GM19239 (cell line): ENCODE data around the gene SLC22A7.

Source experiments
- DNase-seq: peaks from one replicate; pipeline ENCODE4 v3.0.0; 2011; ENCODE audit warnings: low spot score; ENCODE audit not compliant: insufficient read length
- FAIRE-seq: peaks from 2 replicates; lab custom pipeline; 2011; peaks lifted over from hg19 to GRCh38; lab: Jason Lieb, UNC

SLC22A7 gene

DNA sequence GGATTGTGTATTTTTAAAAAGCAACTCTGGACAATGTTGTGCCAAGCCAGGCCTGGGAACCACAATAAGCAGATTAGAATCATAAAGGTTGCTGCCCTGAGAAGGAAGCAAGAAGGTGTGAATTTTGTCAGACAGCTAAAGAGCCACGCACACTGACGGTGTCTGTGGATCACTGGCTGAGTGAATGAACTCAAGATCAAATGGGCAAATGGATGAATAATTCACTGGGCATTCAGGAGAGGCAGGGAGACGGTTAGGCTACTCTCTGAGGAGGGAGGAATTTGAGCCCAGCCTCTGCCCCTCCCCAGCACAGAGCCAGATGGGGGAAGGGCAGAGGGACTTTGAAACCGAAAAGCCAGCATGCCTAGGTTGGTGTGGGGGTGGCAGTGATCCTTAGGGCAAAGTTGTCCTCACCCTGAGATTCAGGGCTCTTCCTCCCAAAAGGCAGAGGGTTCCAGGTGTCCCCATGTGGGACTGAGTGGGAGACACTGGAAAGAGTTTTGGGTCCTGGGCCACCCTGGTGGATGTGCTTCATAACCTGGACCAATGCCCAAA is 19.5 kb upstream of the SLC22A7 start:
- DNase-seq, result no peak
- no peak for FAIRE-seq

DNA sequence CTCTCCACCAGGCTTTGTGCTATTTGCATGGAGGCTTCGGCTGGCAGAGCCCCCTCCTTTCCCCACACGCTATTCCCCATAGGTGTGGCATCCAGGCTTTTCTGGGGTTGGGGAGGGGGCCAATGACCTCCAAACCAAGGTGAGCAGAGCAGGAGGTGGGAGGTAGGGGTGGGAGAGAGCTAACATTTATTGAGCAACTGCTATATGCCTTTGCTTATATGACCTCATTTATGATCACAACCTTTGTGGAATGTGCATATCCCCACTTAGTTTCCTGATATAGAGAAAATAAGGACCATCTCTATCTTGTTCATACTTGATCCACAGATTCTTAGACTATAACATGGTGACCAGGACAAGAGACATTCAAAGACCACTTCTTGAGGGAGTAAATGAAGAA is 17.8 kb upstream of the SLC22A7 start:
- DNase-seq, result no peak
- no peak for FAIRE-seq

DNA sequence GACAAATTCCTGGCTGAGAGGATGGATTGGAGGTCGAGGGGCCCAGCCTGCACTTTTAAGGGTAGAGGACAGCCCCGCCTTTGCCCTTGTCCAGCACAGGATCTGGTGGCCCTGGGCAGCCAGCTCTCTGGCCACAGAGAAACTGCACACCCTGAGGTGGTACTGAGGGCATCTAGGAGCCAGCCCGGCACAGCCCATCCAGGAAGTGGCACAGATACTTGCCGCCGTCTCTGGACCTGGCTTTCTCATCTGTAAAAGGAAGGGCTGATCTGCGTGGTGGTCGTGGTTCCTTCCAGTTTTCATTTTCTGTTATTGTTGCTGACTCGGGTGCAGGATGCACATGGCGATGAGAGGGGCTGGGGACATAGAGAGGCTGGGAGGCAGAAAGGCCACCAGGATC is 16.0 kb upstream of the SLC22A7 start:
- FAIRE-seq, result no peak

DNA sequence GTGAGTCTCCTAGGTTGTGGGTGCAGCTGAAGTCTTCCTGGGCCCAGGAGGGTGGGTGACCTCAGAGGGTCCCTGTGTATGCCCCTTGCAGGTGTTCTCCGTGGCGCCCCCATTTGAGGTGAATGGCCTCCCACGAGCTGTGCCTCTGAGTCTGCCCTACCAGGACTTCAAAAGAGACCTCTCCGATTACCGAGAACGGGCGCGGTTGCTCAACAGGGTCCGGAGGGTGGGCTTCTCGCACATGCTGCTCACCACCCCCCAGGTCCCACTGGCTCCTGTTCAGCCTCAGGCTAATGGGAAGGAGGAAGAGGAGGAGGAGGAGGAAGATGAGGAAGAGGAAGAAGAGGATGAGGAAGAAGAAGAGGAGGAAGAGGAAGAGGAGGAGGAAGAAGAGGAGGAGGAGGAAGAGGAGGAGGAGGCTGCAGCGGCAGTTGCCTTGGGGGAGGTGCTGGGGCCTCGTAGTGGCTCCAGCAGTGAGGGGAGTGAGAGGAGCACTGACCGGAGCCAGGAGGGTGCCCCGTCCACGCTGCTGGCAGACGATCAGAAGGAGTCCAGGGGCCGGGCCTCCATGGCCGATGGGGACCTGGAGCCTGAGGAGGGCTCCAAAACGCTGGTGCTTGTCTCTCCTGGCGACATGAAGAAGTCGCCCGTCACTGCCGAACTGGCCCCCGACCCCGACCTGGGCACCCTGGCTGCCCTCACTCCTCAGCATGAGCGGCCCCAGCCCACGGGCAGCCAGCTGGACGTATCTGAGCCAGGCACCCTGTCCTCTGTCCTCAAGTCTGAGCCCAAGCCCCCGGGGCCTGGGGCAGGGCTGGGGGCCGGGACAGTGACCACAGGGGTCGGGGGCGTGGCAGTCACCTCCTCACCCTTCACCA is 15.2 kb upstream of the SLC22A7 start:
- FAIRE-seq (no peak), DNase-seq (no peak)

More for the DNA sequence above, 16.0 kb upstream of the SLC22A7 start:
- DNase-seq, result no peak

DNA sequence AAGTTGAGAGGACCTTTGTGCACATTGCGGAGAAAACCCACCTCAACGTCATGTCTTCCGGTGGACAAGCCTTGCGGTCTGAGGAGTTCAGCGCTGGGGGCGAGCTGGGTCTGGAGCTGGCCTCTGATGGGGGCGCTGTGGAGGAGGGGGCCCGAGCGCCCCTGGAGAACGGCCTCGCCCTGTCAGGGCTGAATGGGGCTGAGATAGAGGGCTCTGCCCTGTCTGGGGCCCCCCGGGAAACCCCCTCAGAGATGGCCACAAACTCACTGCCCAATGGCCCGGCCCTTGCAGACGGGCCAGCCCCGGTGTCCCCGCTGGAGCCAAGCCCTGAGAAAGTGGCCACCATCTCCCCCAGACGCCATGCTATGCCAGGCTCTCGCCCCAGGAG is 14.6 kb upstream of the SLC22A7 start:
- DNase-seq, result no peak
- no peak for FAIRE-seq

DNA sequence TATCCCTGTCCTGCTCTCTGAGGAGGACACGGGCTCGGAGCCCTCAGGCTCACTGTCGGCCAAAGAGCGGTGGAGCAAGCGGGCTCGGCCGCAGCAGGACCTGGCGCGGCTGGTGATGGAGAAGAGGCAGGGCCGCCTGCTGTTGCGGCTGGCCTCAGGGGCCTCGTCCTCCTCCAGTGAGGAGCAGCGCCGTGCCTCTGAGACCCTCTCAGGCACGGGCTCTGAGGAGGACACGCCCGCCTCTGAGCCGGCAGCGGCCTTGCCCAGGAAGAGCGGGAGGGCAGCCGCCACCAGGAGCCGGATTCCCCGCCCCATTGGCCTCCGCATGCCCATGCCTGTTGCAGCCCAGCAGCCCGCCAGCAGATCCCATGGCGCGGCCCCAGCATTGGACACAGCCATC is 14.2 kb upstream of the SLC22A7 start:
- no peak for DNase-seq
- FAIRE-seq, result no peak

DNA sequence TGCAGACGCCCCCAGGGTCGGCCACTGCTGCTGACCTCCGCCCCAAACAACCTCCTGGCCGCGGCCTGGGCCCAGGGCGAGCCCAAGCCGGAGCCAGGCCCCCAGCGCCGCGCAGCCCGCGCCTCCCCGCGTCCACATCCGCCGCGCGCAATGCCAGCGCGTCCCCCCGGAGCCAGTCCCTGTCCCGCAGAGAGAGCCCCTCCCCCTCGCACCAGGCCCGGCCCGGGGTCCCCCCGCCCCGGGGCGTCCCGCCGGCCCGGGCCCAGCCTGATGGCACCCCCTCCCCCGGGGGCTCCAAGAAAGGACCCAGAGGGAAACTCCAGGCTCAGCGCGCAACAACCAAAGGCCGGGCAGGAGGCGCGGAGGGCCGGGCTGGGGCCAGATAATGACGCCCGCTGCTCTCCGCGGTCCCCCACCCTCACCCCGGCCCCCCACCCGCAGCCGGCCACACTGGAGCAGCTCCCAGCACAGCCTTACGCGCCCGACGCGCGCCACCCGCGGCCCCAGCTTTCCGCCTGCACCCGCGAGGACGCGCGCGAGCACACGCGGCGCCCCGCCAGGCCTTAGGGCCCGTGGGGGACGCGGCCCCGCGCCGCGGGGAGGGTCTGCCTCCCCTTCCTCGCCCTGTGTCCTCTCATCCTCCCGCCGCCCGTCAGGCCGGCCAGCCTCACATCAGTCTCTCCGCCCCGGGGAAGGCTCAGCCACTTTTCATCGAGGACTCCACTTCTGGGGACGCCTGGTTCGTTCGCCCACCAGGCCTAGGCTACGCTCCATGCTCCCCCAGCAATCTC is 12.9 kb upstream of the SLC22A7 start:
- DNase-seq, result no peak
- FAIRE-seq, result no peak

DNA sequence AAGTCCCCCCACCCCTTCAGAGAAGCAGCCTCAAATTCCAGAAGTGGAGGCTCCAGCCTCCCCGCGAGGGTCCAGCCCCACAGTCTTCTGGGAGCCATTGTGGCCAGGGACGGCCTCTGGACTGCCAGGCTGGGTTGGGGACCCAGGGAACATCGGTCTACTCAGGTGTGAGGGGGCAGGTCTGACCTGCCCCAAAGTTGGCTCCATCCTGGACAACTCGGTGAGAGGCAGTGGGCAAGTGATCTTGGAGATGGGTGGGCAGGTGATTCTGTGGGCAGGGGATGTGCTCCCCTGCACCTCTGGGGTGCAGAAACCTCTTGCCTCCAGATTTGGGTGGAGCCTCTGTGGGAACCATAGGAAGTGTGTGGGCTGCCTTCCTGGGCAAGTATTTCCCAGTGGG is 12.2 kb upstream of the SLC22A7 start:
- FAIRE-seq, result no peak
- DNase-seq, result no peak

DNA sequence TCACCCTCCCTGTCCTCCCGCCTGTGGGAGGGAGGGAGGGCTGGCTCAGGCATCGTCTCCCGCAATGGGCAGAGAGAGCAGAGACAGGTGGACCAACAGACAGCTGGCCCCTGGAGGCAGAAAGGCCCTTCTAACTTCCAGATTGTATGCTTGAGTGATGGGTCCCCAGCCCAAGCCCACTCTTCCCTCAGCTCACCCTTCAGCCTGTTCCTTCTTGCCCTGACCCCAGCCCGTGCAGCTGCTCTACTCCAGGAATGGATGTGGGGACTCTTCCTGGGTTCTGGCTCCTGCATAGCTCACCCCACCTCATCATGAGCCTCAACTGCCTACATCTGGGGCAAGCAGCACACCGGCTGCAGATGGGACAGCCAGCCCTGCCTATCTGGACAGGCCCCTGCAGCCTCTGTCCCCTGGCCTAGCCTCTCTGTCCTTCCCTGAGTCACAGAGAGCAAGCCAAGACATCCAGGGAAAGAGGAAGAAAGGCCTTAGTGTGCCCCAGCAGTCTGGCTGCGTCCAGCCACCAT is 11.5 kb upstream of the SLC22A7 start:
- no peak for DNase-seq
- FAIRE-seq, result no peak

DNA sequence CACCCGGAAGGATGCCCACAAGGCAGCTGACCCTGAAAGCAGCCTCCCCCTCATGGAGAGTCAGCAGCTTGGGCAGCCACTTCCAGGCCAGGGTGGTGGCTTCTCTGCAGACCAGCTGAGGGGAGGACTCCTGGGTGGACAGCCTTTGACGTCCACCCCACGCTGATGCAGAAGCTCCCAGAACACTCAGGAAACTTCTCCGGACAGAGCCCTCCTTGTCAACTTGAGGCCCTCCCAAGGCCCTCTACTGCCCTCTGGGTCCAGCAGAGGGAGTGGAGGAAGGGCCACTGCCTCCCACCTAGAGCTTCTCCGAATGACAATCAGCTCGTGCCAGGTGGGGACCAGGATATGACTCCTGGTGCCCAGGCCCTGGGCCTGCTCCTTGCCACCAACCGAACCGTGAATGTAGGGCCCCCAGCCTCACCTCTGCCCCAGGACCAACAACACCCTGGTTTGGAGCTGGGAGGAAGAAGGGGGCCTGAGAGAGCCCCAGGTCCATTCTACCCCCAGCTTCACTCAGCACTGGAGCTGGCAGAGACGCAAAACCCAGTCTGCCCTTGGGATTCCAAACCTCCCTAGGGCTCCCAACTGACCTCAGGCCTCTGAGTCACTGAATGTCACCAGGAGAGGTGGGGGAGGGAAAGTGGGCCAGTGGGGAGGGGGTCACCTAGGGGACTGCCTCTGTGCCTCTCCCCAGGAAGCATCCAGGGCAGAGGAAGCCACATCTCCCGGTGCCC is 10.9 kb upstream of the SLC22A7 start:
- DNase-seq (no peak), FAIRE-seq (no peak)

DNA sequence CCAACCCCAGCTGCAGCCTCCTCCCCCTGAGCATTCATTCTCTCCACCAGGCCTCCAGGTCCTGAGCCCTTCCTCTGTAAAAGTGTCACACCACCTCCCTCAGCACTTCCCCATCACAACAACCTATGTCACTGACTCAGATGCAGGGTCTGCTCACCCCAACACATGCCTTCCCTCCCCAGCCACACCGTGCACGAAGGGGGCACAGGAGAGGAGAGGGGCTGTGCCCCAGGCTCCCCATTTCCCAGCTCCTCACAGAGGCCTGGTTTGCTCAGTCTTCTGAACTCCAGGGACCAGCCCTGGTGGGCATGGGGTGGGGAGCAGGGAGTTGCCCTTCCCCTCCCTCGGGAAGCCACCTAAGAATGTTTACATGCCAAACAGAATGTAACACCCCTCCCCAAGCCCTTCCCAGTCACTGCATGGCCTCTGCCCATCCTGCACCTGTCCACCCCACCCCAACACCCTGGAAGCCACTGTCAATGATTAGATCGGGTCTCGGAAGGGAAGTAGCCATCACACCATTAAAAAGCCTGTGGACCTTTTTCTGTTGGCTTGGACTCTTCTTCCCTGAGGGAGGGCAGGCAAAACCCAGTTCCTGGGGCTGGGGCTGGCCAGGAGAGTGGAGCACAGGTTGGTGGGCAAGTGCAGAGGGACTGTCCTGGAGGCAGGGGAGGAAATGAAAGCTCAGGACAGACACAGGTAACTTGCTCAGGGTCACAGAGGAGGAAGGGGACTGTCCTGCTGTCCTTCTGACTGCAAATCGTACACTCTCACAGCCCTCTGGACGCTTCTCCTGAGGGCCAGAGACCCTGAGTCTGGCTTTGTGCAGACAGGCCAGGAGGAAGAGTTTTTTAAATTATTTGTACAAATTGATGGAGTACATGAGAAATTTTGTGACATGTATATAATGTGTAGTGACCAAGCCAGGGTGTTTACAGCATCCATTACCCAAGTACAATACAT is 10.1 kb upstream of the SLC22A7 start:
- FAIRE-seq, result no peak
- no peak for DNase-seq

DNA sequence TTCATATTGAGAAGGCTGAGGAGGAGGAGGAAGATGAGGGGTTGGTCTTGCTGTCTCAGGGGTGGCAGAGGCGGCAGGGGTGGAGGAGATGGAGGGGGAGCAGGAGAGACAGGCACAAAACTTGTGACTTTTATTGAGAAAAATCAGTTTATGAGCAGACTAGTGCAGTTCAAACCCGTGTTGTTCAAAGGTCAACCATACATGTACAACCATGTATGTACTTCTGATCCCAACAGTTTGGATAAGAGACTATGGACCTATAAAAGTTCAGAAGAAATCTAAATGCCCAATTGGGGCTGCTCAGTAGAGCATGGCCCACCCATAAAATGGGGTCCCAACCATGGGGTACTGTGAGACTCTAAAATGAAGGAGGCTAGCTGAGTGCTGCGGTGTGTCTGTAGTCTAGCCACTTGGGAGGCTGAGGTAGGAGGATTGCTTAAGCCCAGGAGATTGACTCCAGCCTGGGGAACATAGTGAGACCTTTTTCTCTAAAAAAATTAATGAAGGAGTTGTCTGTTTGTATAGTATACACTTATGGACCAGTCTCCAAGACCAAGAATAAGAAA is 7.6 kb upstream of the SLC22A7 start:
- FAIRE-seq, result no peak
- DNase-seq, result no peak

DNA sequence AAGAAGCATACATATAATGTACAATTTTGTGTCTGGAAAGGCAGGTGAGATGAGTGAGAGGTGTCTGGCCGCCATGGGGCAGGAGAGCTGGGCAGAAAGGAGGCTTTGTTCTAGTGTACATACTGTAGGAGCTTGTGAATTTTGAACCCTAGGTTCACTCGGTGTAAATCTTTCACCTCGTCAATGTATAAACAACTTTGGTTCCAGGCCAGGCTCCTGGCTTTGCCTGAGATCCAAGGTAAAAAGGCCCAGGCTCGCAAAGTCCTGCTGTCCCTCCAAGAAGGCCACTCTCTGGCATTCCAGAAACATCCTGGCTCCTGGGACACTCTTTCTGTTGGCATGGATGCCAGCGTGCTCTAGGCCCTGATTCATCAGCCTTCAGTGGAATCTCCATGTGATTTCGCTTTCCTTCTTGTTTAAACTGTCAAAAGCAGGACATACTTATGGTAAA is 7.1 kb upstream of the SLC22A7 start:
- FAIRE-seq (no peak), DNase-seq (no peak)

DNA sequence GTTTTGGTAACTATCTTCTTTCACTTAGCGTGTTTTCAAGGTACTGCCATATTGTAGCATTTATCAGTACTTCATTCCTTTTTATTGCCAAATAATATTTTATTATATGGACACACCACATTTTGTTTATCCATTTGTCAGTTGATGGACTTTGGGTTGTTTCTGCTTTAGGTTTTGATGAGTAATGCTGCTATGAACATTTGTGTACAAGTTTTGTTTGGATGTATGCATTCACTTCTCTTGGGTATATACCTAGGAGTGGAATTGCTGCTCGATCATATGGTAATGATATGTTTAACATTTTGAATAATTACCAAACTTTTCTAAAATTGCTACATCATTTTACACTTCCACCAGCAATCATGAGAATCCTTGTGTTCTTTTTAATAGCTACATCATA is 6.4 kb upstream of the SLC22A7 start:
- DNase-seq (no peak), FAIRE-seq (no peak)

DNA sequence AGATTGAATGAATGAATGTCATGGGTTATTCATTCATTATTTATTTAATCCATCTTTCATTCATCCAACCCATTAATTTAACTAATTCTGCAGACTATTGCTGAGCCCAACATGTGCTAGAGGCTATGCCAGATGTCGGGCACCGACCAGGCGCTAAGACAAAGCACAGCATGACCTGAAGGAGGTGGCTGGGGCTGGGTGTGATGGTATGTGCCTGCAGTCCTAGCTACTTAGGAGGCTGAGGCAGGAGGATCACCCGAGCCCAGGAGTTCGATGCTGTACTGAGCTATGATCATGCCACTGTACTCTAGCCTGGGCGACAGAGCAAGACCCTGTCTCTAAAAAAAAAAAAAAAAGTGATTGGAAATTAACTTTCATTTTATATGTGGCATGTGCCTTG is 5.7 kb upstream of the SLC22A7 start:
- no peak for FAIRE-seq

DNA sequence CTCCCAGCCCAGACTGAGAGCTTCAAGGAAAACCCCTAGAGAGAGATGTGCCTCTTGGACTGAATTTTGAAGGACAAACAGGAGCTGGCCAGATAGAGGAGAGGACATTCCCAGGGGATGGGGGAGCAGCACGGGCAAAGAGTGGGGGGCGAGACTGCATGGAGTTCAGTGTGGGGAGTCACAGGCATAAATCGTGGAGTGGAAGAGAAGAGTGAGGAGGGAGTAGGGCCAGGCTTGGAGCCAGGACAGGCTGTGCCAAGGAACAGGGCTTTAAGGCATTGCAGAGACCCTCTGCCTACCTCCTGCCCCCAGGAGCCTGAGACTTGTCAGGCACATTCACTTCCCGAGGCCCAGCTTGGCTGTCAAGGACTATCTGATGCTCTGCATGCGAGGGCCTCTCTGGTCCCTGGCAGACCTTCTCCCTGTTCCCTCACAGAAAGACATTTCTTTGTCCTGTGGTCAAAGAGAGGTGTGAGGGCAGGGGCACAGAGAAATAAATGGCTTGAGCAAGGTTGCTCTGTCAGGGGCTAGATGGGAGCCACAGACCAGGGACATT is 5.2 kb upstream of the SLC22A7 start:
- DNase-seq (no peak), FAIRE-seq (no peak)

More for the DNA sequence above, 5.7 kb upstream of the SLC22A7 start:
- DNase-seq, result no peak

DNA sequence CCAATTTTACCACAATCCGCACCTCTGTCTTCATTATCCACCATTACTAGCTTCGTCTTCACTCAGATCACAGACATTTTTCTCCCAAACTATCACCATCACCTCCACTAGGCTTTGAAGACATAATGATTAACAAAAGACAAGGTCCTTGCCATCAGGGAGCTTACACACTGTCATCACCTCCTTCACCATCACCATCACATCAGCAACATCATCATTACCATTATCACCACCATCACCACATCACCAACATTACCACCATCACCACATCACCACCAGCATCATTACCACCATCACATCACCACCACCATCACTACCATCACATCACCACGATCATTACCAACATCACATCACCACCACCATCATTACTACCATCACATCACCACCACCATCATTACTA is 4.4 kb upstream of the SLC22A7 start:
- no peak for FAIRE-seq
- DNase-seq, result no peak

DNA sequence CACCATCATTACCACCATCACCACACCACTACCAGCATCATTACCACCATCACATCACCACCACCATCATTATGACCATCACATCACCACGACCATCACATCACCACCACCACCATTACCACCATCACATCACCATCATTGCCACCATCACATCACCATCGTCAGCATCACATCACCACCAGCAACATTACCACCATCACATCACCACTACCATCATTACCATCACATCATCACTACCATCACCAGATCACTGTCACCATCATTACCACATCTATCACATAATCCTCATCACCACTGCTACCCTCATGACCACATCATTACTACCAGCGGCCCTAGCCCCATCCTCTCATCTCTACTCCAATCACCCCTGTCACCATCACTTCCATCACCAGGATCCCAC is 3.5 kb upstream of the SLC22A7 start:
- DNase-seq (no peak), FAIRE-seq (no peak)

DNA sequence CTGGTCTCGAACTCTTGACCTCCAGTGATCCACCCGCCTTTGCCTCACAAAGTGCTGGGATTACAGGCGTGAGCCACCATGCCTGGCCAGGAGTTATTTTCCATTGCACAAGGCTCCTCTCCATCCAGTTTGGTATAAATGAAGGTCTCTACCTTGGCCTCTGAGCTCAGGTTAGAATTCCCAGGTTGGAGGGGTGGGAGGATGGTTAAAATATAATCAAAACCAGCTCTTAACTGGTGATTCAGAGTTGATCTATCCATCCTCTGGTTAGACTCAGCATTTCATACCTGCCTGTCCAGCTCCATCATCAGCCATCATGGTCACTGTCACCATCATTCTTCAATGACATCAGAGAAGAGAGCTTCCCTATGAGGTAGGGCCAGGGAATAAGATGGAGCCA is 2.6 kb upstream of the SLC22A7 start:
- FAIRE-seq, result no peak

More for the DNA sequence above, 2.6 kb upstream of the SLC22A7 start:
- DNase-seq, result no peak
